OCI-LY7 (cell line): Measurements from ENCODE around the gene MICB. TPM values are rescaled to one million over a fixed set of nuclear protein-coding genes. Genes with fewer than 3 reads are reported as not detected.

Experiments
- BruUV-seq: library from RNA; stranded (reverse); fragments of 400-500 nt; replicated peaks from 2 replicates; lab custom pipeline; 2021; lab: Mats Ljungman, UMichigan
- CTCF ChIA-PET: fragments of 300-600 bp; sonication (Branson Sonifier 250); formaldehyde crosslinking; loops from one replicate; lab custom pipeline; 2022; ENCODE audit warnings: antibody characterized with exemption; ENCODE audit not compliant: unreplicated experiment; lab: Charles Lee
- POLR2A ChIA-PET: fragments of 300-600 bp; sonication (Branson Sonifier 250); formaldehyde crosslinking; loops from one replicate; lab custom pipeline; 2022; ENCODE audit warnings: antibody characterized with exemption; lab: Charles Lee
- DNase-seq: peaks from one replicate; pipeline ENCODE4 v3.0.0-alpha.2; 2015; ENCODE audit warnings: low spot score
- H2AFZ ChIP-seq: fragments of 200-600 bp; sonication (generic), shearing (Covaris generic); 2 replicates; pipeline ENCODE4 v1.6.1; 2014; ENCODE audit warnings: mild to moderate bottlenecking, antibody characterized with exemption, low read length, moderate library complexity
- H3K27ac ChIP-seq: fragments of 200-600 bp; sonication (generic); 2 replicates; pipeline ENCODE4 v1.5.1; 2014; ENCODE audit warnings: mixed run types, low read depth, mild to moderate bottlenecking, moderate library complexity, low read length, inconsistent platforms; ENCODE audit not compliant: poor library complexity, severe bottlenecking
- H3K36me3 ChIP-seq: fragments of 200-600 bp; sonication (generic); 2 replicates; pipeline ENCODE4 v1.6.1; 2014; ENCODE audit warnings: mild to moderate bottlenecking, antibody characterized with exemption, low read length, moderate library complexity, mixed read lengths; ENCODE audit not compliant: insufficient read depth
- H3K4me1 ChIP-seq: fragments of 200-600 bp; sonication (generic); 2 replicates; pipeline ENCODE4 v1.5.1; 2014; ENCODE audit warnings: mild to moderate bottlenecking, low read length; ENCODE audit not compliant: insufficient read depth, poor library complexity, severe bottlenecking
- H3K4me2 ChIP-seq: fragments of 200-600 bp; sonication (generic); 2 replicates; pipeline ENCODE4 v1.6.1; 2014; ENCODE audit warnings: mild to moderate bottlenecking, low read length
- H3K4me3 ChIP-seq: fragments of 200-600 bp; sonication (generic); 2 replicates; pipeline ENCODE4 v1.5.1; 2014; ENCODE audit warnings: mild to moderate bottlenecking, low read depth, low read length; ENCODE audit not compliant: poor library complexity, severe bottlenecking
- H3K79me2 ChIP-seq: fragments of 200-600 bp; sonication (generic); 2 replicates; pipeline ENCODE4 v1.6.1; 2016; ENCODE audit warnings: low read depth, mild to moderate bottlenecking, low read length, moderate library complexity, mixed read lengths; ENCODE audit not compliant: insufficient read depth
- H3K9me2 ChIP-seq: fragments of 200-600 bp; sonication (generic); 2 replicates; pipeline ENCODE4 v1.6.1; 2016; ENCODE audit warnings: mild to moderate bottlenecking, low read length, mixed read lengths; ENCODE audit not compliant: insufficient read depth
- H3K9me3 ChIP-seq: fragments of 200-600 bp; sonication (generic); 2 replicates; pipeline ENCODE4 v1.6.1; 2014; ENCODE audit warnings: mild to moderate bottlenecking, mixed run types, low read length, mixed read lengths
- H4K20me1 ChIP-seq: fragments of 200-600 bp; sonication (generic); 2 replicates; pipeline ENCODE4 v1.6.1; 2014; ENCODE audit warnings: mild to moderate bottlenecking, antibody characterized with exemption, low read length, moderate library complexity, mixed read lengths; ENCODE audit not compliant: insufficient read depth
- EZH2phosphoT487 ChIP-seq: fragments of 200-600 bp; sonication (generic); IDR thresholded peaks from 2 replicates; pipeline ENCODE4 v1.6.1; 2018; ENCODE audit warnings: low read depth, borderline replicate concordance, mild to moderate bottlenecking, mixed run types, antibody characterized with exemption, low read length, moderate library complexity, mixed read lengths
- intact Hi-C: fragments of 100-400 bp; cut with micrococcal nuclease; formaldehyde crosslinking; loops from one replicate; pipeline ENCODE4 v1.10.0; 2022; ENCODE audit not compliant: unreplicated experiment
- total RNA-seq, 2 experiments: library from RNA; depleted of rRNA in 1 of 2; stranded (reverse); fragments of >200 nt in 1 of 2; shearing (Covaris generic) in 1 of 2; gene quantifications; 2 replicates each; pipeline ENCODE4 v1.2.3, GENCODE V29; 2014 to 2022
- TF ChIP-seq, protein P1 (sequence below): fragments of 200-600 bp; sonication (generic); conservative IDR thresholded peaks from 2 replicates; pipeline ENCODE4 v1.5.1; 2014; ENCODE audit warnings: mild to moderate bottlenecking, antibody characterized with exemption, low read length, moderate library complexity, mixed read lengths

MICB gene
- total RNA-seq, 2 experiments from 2014 or later: 26.3 to 32.4 TPM

DNA sequence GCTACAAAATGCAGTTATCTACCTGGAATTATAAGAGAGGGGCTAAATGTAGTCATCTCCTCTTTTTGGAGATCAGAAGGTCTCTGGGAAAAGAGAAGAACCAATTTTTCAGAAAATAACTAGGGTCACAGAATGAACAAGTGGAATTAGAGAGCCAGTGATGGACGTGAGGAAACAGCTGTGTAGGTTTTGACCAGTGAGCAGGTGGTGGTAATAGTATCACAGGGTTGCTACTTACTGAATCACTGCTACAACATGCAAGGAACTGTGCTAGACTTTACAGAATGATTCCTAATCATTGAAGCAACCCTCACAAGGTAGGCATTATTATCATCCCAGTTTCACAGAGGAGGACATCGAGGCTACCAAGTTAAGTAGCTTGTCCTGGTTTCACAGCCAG lies 46.7 kb downstream of the MICB start:
- no peak for DNase-seq
- ChIA-PET POLR2A (interaction anchor here (0.9 kb wide), 1 partner anchor 50 kb away, joined by 3 read pairs; no protein-coding TSS in a partner anchor), CTCF (no interaction called here)
- H3K9me2 ChIP-seq: no peaks in the 10 kb centered on the region
- peak overlapping the region; percentile 82; the same call in 1 of the 2 replicates for H3K4me2 ChIP-seq
- peak overlapping the region; percentile 36 for H3K27ac ChIP-seq
- H3K79me2 ChIP-seq: peaks cover 50% of the 10 kb centered on the region
- H2AFZ ChIP-seq: no peak overlapping the region
- no TSS peak for BruUV-seq
- H3K36me3 ChIP-seq: peaks cover 29% of the 10 kb centered on the region
- H3K4me1 ChIP-seq: peaks cover 60% of the 10 kb centered on the region
- H3K9me3 ChIP-seq: no peaks in the 10 kb centered on the region; the same call in 1 of the 2 replicates
- TF ChIP-seq, protein P1, sequence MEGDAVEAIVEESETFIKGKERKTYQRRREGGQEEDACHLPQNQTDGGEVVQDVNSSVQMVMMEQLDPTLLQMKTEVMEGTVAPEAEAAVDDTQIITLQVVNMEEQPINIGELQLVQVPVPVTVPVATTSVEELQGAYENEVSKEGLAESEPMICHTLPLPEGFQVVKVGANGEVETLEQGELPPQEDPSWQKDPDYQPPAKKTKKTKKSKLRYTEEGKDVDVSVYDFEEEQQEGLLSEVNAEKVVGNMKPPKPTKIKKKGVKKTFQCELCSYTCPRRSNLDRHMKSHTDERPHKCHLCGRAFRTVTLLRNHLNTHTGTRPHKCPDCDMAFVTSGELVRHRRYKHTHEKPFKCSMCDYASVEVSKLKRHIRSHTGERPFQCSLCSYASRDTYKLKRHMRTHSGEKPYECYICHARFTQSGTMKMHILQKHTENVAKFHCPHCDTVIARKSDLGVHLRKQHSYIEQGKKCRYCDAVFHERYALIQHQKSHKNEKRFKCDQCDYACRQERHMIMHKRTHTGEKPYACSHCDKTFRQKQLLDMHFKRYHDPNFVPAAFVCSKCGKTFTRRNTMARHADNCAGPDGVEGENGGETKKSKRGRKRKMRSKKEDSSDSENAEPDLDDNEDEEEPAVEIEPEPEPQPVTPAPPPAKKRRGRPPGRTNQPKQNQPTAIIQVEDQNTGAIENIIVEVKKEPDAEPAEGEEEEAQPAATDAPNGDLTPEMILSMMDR: no peak
- TF ChIP-seq EZH2phosphoT487: no peak
- intact Hi-C loops: loop anchor here (5.0 to 10.0 kb wide), 2 partner anchors 142 to 250 kb away; partner anchors contain the start of genes MICA and VARS1
- peaks cover 15% of the 10 kb centered on the region for H4K20me1 ChIP-seq
- H3K4me3 ChIP-seq: no peak overlapping the region

DNA sequence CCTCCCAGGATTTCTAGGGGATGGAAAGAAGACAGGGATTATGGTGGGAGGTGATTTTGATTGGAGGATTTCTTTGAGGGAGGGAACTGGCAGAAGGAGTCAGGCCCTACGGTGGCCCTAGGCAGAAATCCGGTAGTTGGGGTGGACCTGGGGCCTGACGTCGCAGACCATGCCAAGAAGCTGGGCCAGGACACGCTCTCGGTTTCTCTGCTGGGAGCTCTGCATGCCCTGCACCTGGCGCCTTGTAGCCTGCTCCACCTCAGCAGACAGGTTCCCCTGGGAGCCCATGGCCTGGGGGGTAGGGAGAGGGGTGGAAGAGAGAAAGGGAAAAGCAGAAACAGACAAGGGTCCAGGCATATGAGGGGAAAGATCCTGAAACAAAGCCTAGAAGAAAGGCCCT lies 47.3 kb downstream of the MICB start:
- intact Hi-C loops: loop anchor here (10.0 kb wide), 1 partner anchor 250 kb away; the partner anchor contains the start of gene VARS1
- H3K9me3 ChIP-seq: no peaks in the 10 kb centered on the region; the same call in 1 of the 2 replicates
- peaks cover 9% of the 10 kb centered on the region for H4K20me1 ChIP-seq
- no peak for DNase-seq
- peaks cover 60% of the 10 kb centered on the region for H3K4me1 ChIP-seq
- CTCF ChIA-PET: interaction anchor here (0.5 kb wide), 1 partner anchor 651 kb away, joined by 7 read pairs; no protein-coding TSS in a partner anchor
- POLR2A ChIA-PET: interaction anchor here (0.9 kb wide), 1 partner anchor 50 kb away, joined by 3 read pairs; no protein-coding TSS in a partner anchor
- peaks cover 29% of the 10 kb centered on the region for H3K36me3 ChIP-seq
- TF ChIP-seq, protein P1: no peak
- no peak for TF ChIP-seq EZH2phosphoT487
- no peaks in the 10 kb centered on the region for H3K9me2 ChIP-seq
- H3K4me2 ChIP-seq: peak overlapping the region; percentile 82
- peak overlapping the region; percentile 36 for H3K27ac ChIP-seq
- H3K4me3 ChIP-seq: peak overlapping the region; percentile 67
- BruUV-seq: no TSS peak
- peaks cover 44% of the 10 kb centered on the region for H3K79me2 ChIP-seq
- no peak overlapping the region for H2AFZ ChIP-seq
